Testis (tissue), 2 donors: ENCODE measurements around the gene VIL1.

Experiments
- CTCF ChIP-seq, 3 experiments: fragments of 450-650 bp in 2 of 3; fragments of 200-600 bp in 1 of 3; sonication (generic) in 1 of 3; IDR thresholded peaks; one replicate each; pipeline ENCODE4 v1.5.1; 2016 to 2019; ENCODE audit warnings: antibody characterized with exemption in 3 of 3, mild to moderate bottlenecking in 2 of 3, moderate library complexity in 1 of 3
- POLR2A ChIP-seq: fragments of 450-650 bp; IDR thresholded peaks from one replicate; pipeline ENCODE4 v1.6.1; 2017; ENCODE audit warnings: antibody characterized with exemption, mild to moderate bottlenecking, moderate library complexity

GRCh38 chr2:218472988-218473387 lies 54.1 kb downstream of the VIL1 start:
- TF ChIP-seq CTCF (IDR thresholded peaks at IDR 0.05) (no peak), POLR2A (no peak)
